IMR-90 (cell line): ENCODE results near the gene PDLIM5.

Experiments used
- CEBPB ChIP-seq: IDR thresholded peaks from 2 replicates; pipeline ENCODE4 v1.6.1; 2012; ENCODE audit warnings: low read depth, low read length, improper control_type of control experiment
- CTCF ChIP-seq: conservative IDR thresholded peaks from 2 replicates; pipeline ENCODE4 v1.5.1; 2012; ENCODE audit warnings: mild to moderate bottlenecking, low read depth, low read length, improper control_type of control experiment
- FOS ChIP-seq: fragments of 150-350 bp; IDR thresholded peaks from 2 replicates; pipeline ENCODE4 v1.6.1; 2016; ENCODE audit warnings: low read depth, low read length
- MXI1 ChIP-seq: IDR thresholded peaks from 2 replicates; pipeline ENCODE4 v1.6.1; 2012; ENCODE audit warnings: low read depth, mild to moderate bottlenecking, low read length, moderate library complexity, borderline replicate concordance
- NFE2L2 ChIP-seq: fragments of 150-350 bp; IDR thresholded peaks from 2 replicates; pipeline ENCODE4 v1.6.1; 2016; ENCODE audit warnings: low read depth, mild to moderate bottlenecking, low read length
- POLR2A ChIP-seq: IDR thresholded peaks from 2 replicates; pipeline ENCODE4 v1.6.1; 2012; ENCODE audit warnings: mild to moderate bottlenecking, low read depth, low read length
- RFX5 ChIP-seq: IDR thresholded peaks from 2 replicates; pipeline ENCODE4 v1.8.0; 2012; ENCODE audit warnings: low read depth, mild to moderate bottlenecking, low read length, moderate library complexity
- SMC3 ChIP-seq: fragments of 150-350 bp; IDR thresholded peaks from 2 replicates; pipeline ENCODE4 v1.6.1; 2016; ENCODE audit warnings: low read depth, mild to moderate bottlenecking, antibody characterized with exemption, low read length, moderate library complexity

DNA sequence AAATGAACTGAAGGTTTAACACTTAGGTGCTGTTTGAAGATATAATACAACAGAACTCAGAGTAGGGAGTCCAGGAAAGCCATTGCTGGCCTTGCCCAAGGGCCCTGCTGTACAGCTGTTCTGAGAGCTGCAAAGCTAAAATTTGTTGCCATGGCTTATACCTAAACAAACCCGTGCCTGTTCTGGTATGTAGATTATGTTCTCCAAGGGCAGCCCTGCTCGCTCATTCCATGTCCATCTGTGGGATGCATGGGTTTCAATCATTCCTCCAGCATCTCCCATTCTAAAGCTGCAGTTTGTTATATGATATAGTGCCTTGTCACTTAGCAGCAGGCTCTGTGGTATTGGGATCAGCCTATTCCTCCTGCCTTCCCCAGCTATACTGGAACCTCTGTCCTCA, 225.2 kb downstream of the PDLIM5 start:
- no peak for TF ChIP-seq CTCF
- no peak for TF ChIP-seq POLR2A
- no peak for TF ChIP-seq NFE2L2
- TF ChIP-seq MXI1, result no peak
- TF ChIP-seq FOS, result no peak
- TF ChIP-seq RFX5, result no peak
- TF ChIP-seq SMC3, result no peak
- no peak for TF ChIP-seq CEBPB
